Trophoblast cell (in vitro differentiated cells and primary cell): Measurements from ENCODE around the gene BATF3.

Source experiments
- DNase-seq, 2 donors: peaks; one replicate each; pipeline ENCODE4 v3.0.0-alpha.2; 2016
- H2AFZ ChIP-seq: 2 replicates; pipeline ENCODE4 v1.6.1; 2013; ENCODE audit warnings: low read length, moderate library complexity, mild to moderate bottlenecking; ENCODE audit not compliant: insufficient read depth, poor library complexity
- H2AK5ac ChIP-seq: 2 replicates; pipeline ENCODE4 v1.6.1; 2013; ENCODE audit warnings: mild to moderate bottlenecking, low read length
- H2BK120ac ChIP-seq: 2 replicates; pipeline ENCODE4 v1.6.1; 2013; ENCODE audit warnings: low read length, mild to moderate bottlenecking, moderate library complexity; ENCODE audit not compliant: insufficient read depth, poor library complexity
- H2BK12ac ChIP-seq: 2 replicates; pipeline ENCODE4 v1.6.1; 2013; ENCODE audit warnings: mild to moderate bottlenecking, low read length, moderate library complexity
- H2BK5ac ChIP-seq: 2 replicates; pipeline ENCODE4 v1.6.1; 2013; ENCODE audit warnings: low read length, low read depth, moderate library complexity, mild to moderate bottlenecking; ENCODE audit not compliant: poor library complexity
- H3K14ac ChIP-seq: 2 replicates; pipeline ENCODE4 v1.6.1; 2013; ENCODE audit warnings: mild to moderate bottlenecking, low read length
- H3K18ac ChIP-seq: 2 replicates; pipeline ENCODE4 v1.6.1; 2013; ENCODE audit warnings: mild to moderate bottlenecking, low read length
- H3K23ac ChIP-seq: 2 replicates; pipeline ENCODE4 v1.6.1; 2013; ENCODE audit warnings: low read length
- H3K27ac ChIP-seq: 2 replicates; pipeline ENCODE4 v1.5.1; 2013; ENCODE audit warnings: low read depth, mild to moderate bottlenecking, inconsistent platforms, low read length, moderate library complexity
- H3K27me3 ChIP-seq: 2 replicates; pipeline ENCODE4 v1.6.1; 2013; ENCODE audit warnings: inconsistent platforms, mild to moderate bottlenecking, low read length, moderate library complexity; ENCODE audit not compliant: insufficient read depth
- H3K36me3 ChIP-seq, 2 experiments: 1 replicate in 1 of 2; 2 replicates in 1 of 2; pipeline ENCODE4 v1.6.1; 2013; ENCODE audit warnings: low read length in 2 of 2, mild to moderate bottlenecking in 2 of 2, moderate library complexity in 1 of 2; ENCODE audit not compliant: insufficient read depth in 2 of 2, control insufficient read depth in 1 of 2
- H3K4ac ChIP-seq: 2 replicates; pipeline ENCODE4 v1.6.1; 2013; ENCODE audit warnings: low read depth, mild to moderate bottlenecking, low read length, moderate library complexity
- H3K4me1 ChIP-seq, 2 experiments: 1 replicate in 1 of 2; 2 replicates in 1 of 2; pipeline ENCODE4 v1.6.1; 2013; ENCODE audit warnings: low read length in 2 of 2, mild to moderate bottlenecking in 2 of 2, moderate library complexity in 1 of 2; ENCODE audit not compliant: insufficient read depth in 2 of 2, control insufficient read depth in 1 of 2
- H3K4me2 ChIP-seq: 2 replicates; pipeline ENCODE4 v1.6.1; 2013; ENCODE audit warnings: inconsistent platforms, mild to moderate bottlenecking, low read length, moderate library complexity
- H3K4me3 ChIP-seq: 2 replicates; pipeline ENCODE4 v1.5.1; 2013; ENCODE audit warnings: mild to moderate bottlenecking, low read depth, low read length, inconsistent platforms
- H3K79me1 ChIP-seq: one replicate; pipeline ENCODE4 v1.6.1; 2013; ENCODE audit warnings: low read length
- H3K79me2 ChIP-seq: 2 replicates; pipeline ENCODE4 v1.6.1; 2013; ENCODE audit warnings: low read length, mild to moderate bottlenecking; ENCODE audit not compliant: control insufficient read depth, insufficient read depth, poor library complexity
- H3K9ac ChIP-seq: 2 replicates; pipeline ENCODE4 v1.6.1; 2013; ENCODE audit warnings: mild to moderate bottlenecking, low read length
- H3K9me3 ChIP-seq: 2 replicates; pipeline ENCODE4 v1.6.1; 2013; ENCODE audit warnings: low read depth, mild to moderate bottlenecking, control low read depth, inconsistent platforms, low read length; ENCODE audit not compliant: insufficient read depth
- H4K12ac ChIP-seq: 2 replicates; pipeline ENCODE4 v1.6.1; 2013; ENCODE audit warnings: low read depth, mild to moderate bottlenecking, low read length, moderate library complexity
- H4K8ac ChIP-seq: 2 replicates; pipeline ENCODE4 v1.6.1; 2013; ENCODE audit warnings: low read depth, mild to moderate bottlenecking, low read length, moderate library complexity
- H4K91ac ChIP-seq: one replicate; pipeline ENCODE4 v1.6.1; 2013; ENCODE audit warnings: low read depth, mild to moderate bottlenecking, low read length, moderate library complexity
- WGBS: extraction: QIAGEN DNeasy Blood & Tissue Kit; methylation state at CpG from one replicate; pipeline ENCODE4 v1.1.7; 2013; ENCODE audit warnings: missing lambda C conversion rate; ENCODE audit not compliant: insufficient read length, insufficient coverage; ENCODE audit errors: extremely low coverage; 5-methylcytosine and 5-hydroxymethylcytosine counted together

Gene BATF3

GRCh38 chr1:212649020-212649419 lies 50.6 kb downstream of the BATF3 start:
- no peak overlapping the region for H2AK5ac ChIP-seq
- H2AFZ ChIP-seq, result no peak overlapping the region
- no peak overlapping the region for H4K8ac ChIP-seq
- no peak overlapping the region for H2BK12ac ChIP-seq
- H3K36me3 ChIP-seq, result no peaks in the 10 kb centered on the region
- no peaks in the 10 kb centered on the region for H3K27me3 ChIP-seq
- no CpG with 5 or more reads among the region's 2 CpGs for WGBS
- H3K4me2 ChIP-seq, result no peak overlapping the region
- H3K27ac ChIP-seq, result no peak overlapping the region
- H3K4me3 ChIP-seq, result no peak overlapping the region
- H3K4me1 ChIP-seq, result no peaks in the 10 kb centered on the region
- H4K91ac ChIP-seq, result no peak overlapping the region
- no peak for DNase-seq
- no peak overlapping the region for H2BK120ac ChIP-seq
- H3K4ac ChIP-seq, result no peak overlapping the region
- no peak overlapping the region for H3K9ac ChIP-seq
- H4K12ac ChIP-seq, result no peak overlapping the region
- peaks cover 3% of the 10 kb centered on the region for H3K9me3 ChIP-seq
- H3K14ac ChIP-seq, result no peak overlapping the region
- H2BK5ac ChIP-seq, result no peak overlapping the region
- H3K23ac ChIP-seq, result no peak overlapping the region
- no peaks in the 10 kb centered on the region for H3K79me2 ChIP-seq
- no peak overlapping the region for H3K18ac ChIP-seq
- peaks cover 1% of the 10 kb centered on the region for H3K79me1 ChIP-seq

GRCh38 chr1:212648431-212648830 lies 51.2 kb downstream of the BATF3 start:
- Histone ChIP-seq H3K79me1 (peaks cover 1% of the 10 kb centered on the region), H3K27ac (no peak overlapping the region), H3K4ac (no peak overlapping the region), H2BK12ac (no peak overlapping the region), H3K18ac (no peak overlapping the region), H3K36me3 (no peaks in the 10 kb centered on the region), H2BK5ac (no peak overlapping the region), H3K4me2 (no peak overlapping the region), H3K14ac (no peak overlapping the region), H3K4me1 (no peaks in the 10 kb centered on the region), H3K79me2 (no peaks in the 10 kb centered on the region), H4K91ac (no peak overlapping the region), H2AK5ac (no peak overlapping the region), H3K23ac (no peak overlapping the region), H2AFZ (no peak overlapping the region), H4K8ac (no peak overlapping the region), H4K12ac (no peak overlapping the region), H3K4me3 (no peak overlapping the region), H2BK120ac (no peak overlapping the region), H3K9ac (no peak overlapping the region), H3K9me3 (peaks cover 3% of the 10 kb centered on the region), H3K27me3 (no peaks in the 10 kb centered on the region)
- WGBS, result no CpG with 5 or more reads among the region's 3 CpGs
- peak; percentile 58 to 71 for DNase-seq

GRCh38 chr1:212647004-212647403 lies 52.6 kb downstream of the BATF3 start:
- Histone ChIP-seq H3K36me3 (no peaks in the 10 kb centered on the region), H3K9ac (no peak overlapping the region), H4K91ac (no peak overlapping the region), H3K14ac (no peak overlapping the region), H4K8ac (no peak overlapping the region), H3K79me2 (no peaks in the 10 kb centered on the region), H2BK5ac (no peak overlapping the region), H3K4me2 (no peak overlapping the region), H3K23ac (no peak overlapping the region), H2AFZ (no peak overlapping the region), H2BK12ac (no peak overlapping the region), H3K4me1 (no peaks in the 10 kb centered on the region), H3K18ac (no peak overlapping the region), H3K4me3 (no peak overlapping the region), H3K4ac (no peak overlapping the region), H3K27me3 (no peaks in the 10 kb centered on the region), H2AK5ac (no peak overlapping the region), H3K27ac (no peak overlapping the region), H2BK120ac (no peak overlapping the region), H3K79me1 (peaks cover 1% of the 10 kb centered on the region), H3K9me3 (peaks cover 3% of the 10 kb centered on the region), H4K12ac (no peak overlapping the region)
- WGBS, result no CpG with 5 or more reads among the region's 11 CpGs
- DNase-seq, result no peak

- Histone ChIP-seq H2BK120ac (no peak overlapping the region), H3K18ac (no peak overlapping the region), H3K4me2 (no peak overlapping the region), H3K27ac (no peak overlapping the region), H3K14ac (no peak overlapping the region), H3K4me1 (no peaks in the 10 kb centered on the region), H4K12ac (no peak overlapping the region), H2AFZ (no peak overlapping the region), H3K79me2 (no peaks in the 10 kb centered on the region), H3K9me3 (peaks cover 3% of the 10 kb centered on the region), H3K23ac (no peak overlapping the region), H3K4ac (no peak overlapping the region), H2AK5ac (no peak overlapping the region), H3K9ac (no peak overlapping the region), H2BK5ac (no peak overlapping the region), H4K8ac (no peak overlapping the region), H3K36me3 (no peaks in the 10 kb centered on the region), H3K4me3 (no peak overlapping the region), H4K91ac (no peak overlapping the region), H2BK12ac (no peak overlapping the region), H3K27me3 (no peaks in the 10 kb centered on the region), H3K79me1 (no peaks in the 10 kb centered on the region)
- no CpG with 5 or more reads among the region's 19 CpGs for WGBS
- peak; percentile 38 to 64 for DNase-seq
These were observed 53.1 kb downstream of the BATF3 start for GRCh38 chr1:212646588-212646987.
